HepG2 (cell line): ENCODE measurements around the gene KMT2A. TPM values are rescaled to one million over a fixed set of nuclear protein-coding genes. Genes with fewer than 3 reads are reported as not detected.

ENCODE experiments used
- AGO1 ChIP-seq: fragments of 200-400 bp; formaldehyde crosslinking; IDR thresholded peaks from 2 replicates; pipeline ENCODE4 v1.6.1; 2017; ENCODE audit warnings: mild to moderate bottlenecking, low read depth, low read length, moderate library complexity; ENCODE audit not compliant: poor library complexity, severe bottlenecking
- DMAP1 ChIP-seq: IDR thresholded peaks from 2 replicates; pipeline ENCODE4 v1.6.1; 2016
- HMGA1 ChIP-seq: sonication (generic); formaldehyde crosslinking; conservative IDR thresholded peaks from 2 replicates; pipeline ENCODE4 v1.4.0; 2020; ENCODE audit warnings: missing genetic modification reagents
- MYC ChIP-seq: sonication (generic); formaldehyde crosslinking; IDR thresholded peaks from 2 replicates; pipeline ENCODE4 v1.9.0; 2021; ENCODE audit warnings: missing genetic modification reagents, borderline replicate concordance
- NPAS2 ChIP-seq: sonication (generic); formaldehyde crosslinking; IDR thresholded peaks from 2 replicates; pipeline ENCODE4 v1.8.0; 2022; ENCODE audit warnings: mild to moderate bottlenecking, missing genetic modification reagents, borderline replicate concordance
- RBM39 ChIP-seq: fragments of 200-400 bp; formaldehyde crosslinking; IDR thresholded peaks from one replicate; pipeline ENCODE4 v1.6.1; 2018; ENCODE audit warnings: antibody characterized with exemption, mild to moderate bottlenecking, low read depth, low read length; ENCODE audit not compliant: poor library complexity, severe bottlenecking
- SKIL ChIP-seq: sonication (generic); formaldehyde crosslinking; IDR thresholded peaks from 2 replicates; pipeline ENCODE4 v1.8.0; 2022; ENCODE audit warnings: missing genetic modification reagents, mild to moderate bottlenecking, moderate library complexity, borderline replicate concordance
- TOE1 ChIP-seq: sonication (generic); formaldehyde crosslinking; IDR thresholded peaks from 2 replicates; pipeline ENCODE4 v1.4.0; 2020; ENCODE audit warnings: mild to moderate bottlenecking, missing genetic modification reagents
- ZFP36L2 ChIP-seq: sonication (generic); formaldehyde crosslinking; IDR thresholded peaks from 2 replicates; pipeline ENCODE4 v1.4.0; 2020; ENCODE audit warnings: missing genetic modification reagents
- ZMYM3 ChIP-seq: sonication (generic); formaldehyde crosslinking; IDR thresholded peaks from 2 replicates; pipeline ENCODE4 v1.5.1; 2020; ENCODE audit warnings: mild to moderate bottlenecking, missing genetic modification reagents
- ZNF256 ChIP-seq: sonication (generic); formaldehyde crosslinking; conservative IDR thresholded peaks from 2 replicates; pipeline ENCODE4 v1.4.0; 2020; ENCODE audit warnings: missing genetic modification reagents
- ZNF407 ChIP-seq: sonication (generic); formaldehyde crosslinking; IDR thresholded peaks from one replicate; pipeline ENCODE4 v1.5.1; 2020; ENCODE audit warnings: mild to moderate bottlenecking, missing genetic modification reagents; ENCODE audit errors: not compliant biosample characterization
- ZNF709 ChIP-seq: sonication (generic); formaldehyde crosslinking; IDR thresholded peaks from 2 replicates; pipeline ENCODE4 v1.5.0; 2020; ENCODE audit warnings: mild to moderate bottlenecking, missing genetic modification reagents
- ZNF766 ChIP-seq: sonication (generic); formaldehyde crosslinking; IDR thresholded peaks from 2 replicates; pipeline ENCODE4 v1.5.0; 2020; ENCODE audit warnings: missing genetic modification reagents, borderline replicate concordance
- ZNF816 ChIP-seq: sonication (generic); formaldehyde crosslinking; IDR thresholded peaks from 2 replicates; pipeline ENCODE4 v1.8.0; 2022; ENCODE audit warnings: missing genetic modification reagents, mild to moderate bottlenecking, borderline replicate concordance
- polyA plus RNA-seq, 8 experiments: library from polyadenylated mRNA; depleted of rRNA in 3 of 8; stranded (reverse) in 7 of 8; unstranded in 1 of 8; fragments of >200 nt; fragmentation: Illumina TruSeq in 4 of 8; extraction: Trizol in 4 of 8; gene quantifications; 2 replicates each; pipeline versions ENCODE4 v1.2.1 to v1.2.3, GENCODE V29; 2011 to 2016; ENCODE audit warnings: low read depth in 4 of 8, missing spikeins in 1 of 8, mixed read lengths in 1 of 8; ENCODE audit not compliant: insufficient read depth in 1 of 8
- total RNA-seq, 5 experiments: library from RNA; depleted of rRNA; stranded (reverse); fragments of >200 nt; fragmentation: Illumina TruSeq; extraction: Trizol; gene quantifications; 2 replicates each; pipeline ENCODE4 v1.2.3, GENCODE V29; 2016; ENCODE audit warnings: low read depth in 1 of 5
- TF ChIP-seq, protein P1 (sequence below): sonication (generic); formaldehyde crosslinking; IDR thresholded peaks from 2 replicates; pipeline ENCODE4 v1.4.0; 2020; ENCODE audit warnings: mild to moderate bottlenecking, missing genetic modification reagents

The KMT2A gene
- total and polyA plus RNA-seq, 2 of the 13 experiments (the other 11 are each of a cell fraction or from before 2014, with no cell fraction given) = 12.4 to 20.0 TPM

GRCh38 chr11:118572061-118572980 lies 136.0 kb downstream of the KMT2A start, which contains the start of gene ARCN1 (continued):
- TF ChIP-seq SKIL (CRISPR knock-in tag) (no peak), ZMYM3 (CRISPR knock-in tag) (no peak; the same call in 1 of the 2 replicates), MYC (no peak), ZNF816 (CRISPR knock-in tag) (peak; percentile 23; the same call in 1 of the 2 replicates), ZNF709 (CRISPR knock-in tag) (no peak), NPAS2 (no peak), ZNF407 (CRISPR knock-in tag) (peak; percentile 58), ZNF766 (CRISPR knock-in tag) (no peak), DMAP1 (peak; percentile 94), AGO1 (peak; percentile 38), ZFP36L2 (no peak), ZNF256 (CRISPR knock-in tag) (no peak), HMGA1 (CRISPR knock-in tag) (no peak), TOE1 (CRISPR knock-in tag) (no peak), RBM39 (peak; percentile 80)
- TF ChIP-seq, protein P1, sequence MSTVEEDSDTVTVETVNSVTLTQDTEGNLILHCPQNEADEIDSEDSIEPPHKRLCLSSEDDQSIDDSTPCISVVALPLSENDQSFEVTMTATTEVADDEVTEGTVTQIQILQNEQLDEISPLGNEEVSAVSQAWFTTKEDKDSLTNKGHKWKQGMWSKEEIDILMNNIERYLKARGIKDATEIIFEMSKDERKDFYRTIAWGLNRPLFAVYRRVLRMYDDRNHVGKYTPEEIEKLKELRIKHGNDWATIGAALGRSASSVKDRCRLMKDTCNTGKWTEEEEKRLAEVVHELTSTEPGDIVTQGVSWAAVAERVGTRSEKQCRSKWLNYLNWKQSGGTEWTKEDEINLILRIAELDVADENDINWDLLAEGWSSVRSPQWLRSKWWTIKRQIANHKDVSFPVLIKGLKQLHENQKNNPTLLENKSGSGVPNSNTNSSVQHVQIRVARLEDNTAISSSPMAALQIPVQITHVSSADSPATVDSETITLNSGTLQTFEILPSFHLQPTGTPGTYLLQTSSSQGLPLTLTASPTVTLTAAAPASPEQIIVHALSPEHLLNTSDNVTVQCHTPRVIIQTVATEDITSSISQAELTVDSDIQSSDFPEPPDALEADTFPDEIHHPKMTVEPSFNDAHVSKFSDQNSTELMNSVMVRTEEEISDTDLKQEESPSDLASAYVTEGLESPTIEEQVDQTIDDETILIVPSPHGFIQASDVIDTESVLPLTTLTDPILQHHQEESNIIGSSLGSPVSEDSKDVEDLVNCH (CRISPR knock-in tag) = no peak
